Uterus (tissue), 2 donors: ENCODE measurements around the gene ASB8.

ENCODE experiments used
- CTCF ChIP-seq, 4 experiments: fragments of 200-600 bp in 2 of 4; fragments of 450-650 bp in 2 of 4; sonication (generic) in 2 of 4; IDR thresholded peaks; one replicate each; pipeline ENCODE4 v1.5.1; 2016 to 2019; ENCODE audit warnings: antibody characterized with exemption in 4 of 4, mild to moderate bottlenecking in 2 of 4, moderate library complexity in 1 of 4
- POLR2A ChIP-seq, 2 donors: fragments of 450-650 bp; IDR thresholded peaks; one replicate each; pipeline ENCODE4 v1.6.1; 2016; ENCODE audit warnings: antibody characterized with exemption in 2 of 2, mild to moderate bottlenecking in 1 of 2, moderate library complexity in 1 of 2

- TF ChIP-seq CTCF (IDR thresholded peaks at IDR 0.05) = peak; percentile 48 to 80 (median 64)
- peak; percentile 51 to 57 for TF ChIP-seq POLR2A (IDR thresholded peaks at IDR 0.05)
Observed at GRCh38 chr12:48157018-48157888, at the start of gene ASB8.
